Measurements from ENCODE around the gene TENT4A. TPM values are rescaled to one million over a fixed set of nuclear protein-coding genes. Genes with fewer than 3 reads are reported as not detected.

Gene TENT4A
- total RNA-seq, 3 donors from 2014 or later (not counting 1 experiment from before 2014, with no cell fraction given): 36.0 to 65.6 (median 44.9) TPM

GRCh38 chr5:6775571-6775970 is 62.3 kb downstream of the TENT4A start:
- ATAC-seq (peak in 2 of 3 donors; percentile 38 to 58), DNase-seq (no peak)
- intact Hi-C loops (cut with micrococcal nuclease): no loop called here
- Histone ChIP-seq H3K27ac (ENCODE audit: low read length) (no peak overlapping the region), H3K36me3 (ENCODE audit: control insufficient read depth, insufficient read depth, low read length) (no peaks in the 10 kb centered on the region), H3K27me3 (ENCODE audit: control insufficient read depth, insufficient read depth, low read length) (no peaks in the 10 kb centered on the region), H3K4me3 (ENCODE audit: low read length) (no peak overlapping the region), H3K9me3 (ENCODE audit: control insufficient read depth, insufficient read depth, low read length) (no peaks in the 10 kb centered on the region), H3K4me1 (ENCODE audit: control insufficient read depth, insufficient read depth, low read length) (peaks cover 20% of the 10 kb centered on the region)
- H3K4me1 Mint-ChIP-seq: peaks cover 15 to 20% of the 10 kb centered on the region in 2 donors
- H3K27me3 Mint-ChIP-seq (ENCODE audit: low read depth in 2 of 2): peaks cover 0 to 6% of the 10 kb centered on the region in 2 donors
- TF ChIP-seq CTCF (IDR thresholded peaks at IDR 0.05): no peak
- H3K27ac Mint-ChIP-seq: peak overlapping the region in 1 of 2 donors; percentile 87
- no peaks in the 10 kb centered on the region for H3K9me3 Mint-ChIP-seq
- peak overlapping the region; percentile 52 for H3K4me3 Mint-ChIP-seq
- H3K36me3 Mint-ChIP-seq: no peaks in the 10 kb centered on the region
- WGBS (ENCODE audit: insufficient coverage): 20% methylated on average over 17 of the region's 17 CpGs

GRCh38 chr5:6780802-6781391 is 67.7 kb downstream of the TENT4A start:
- peak; percentile 44 for TF ChIP-seq CTCF (IDR thresholded peaks at IDR 0.05)

GRCh38 chr5:6781716-6782115 is 68.5 kb downstream of the TENT4A start:
- no peak overlapping the region for H3K27ac ChIP-seq (ENCODE audit: low read length)
- H3K4me3 ChIP-seq (ENCODE audit: low read length): no peak overlapping the region
- Mint-ChIP-seq H3K9me3 (no peaks in the 10 kb centered on the region), H3K36me3 (no peaks in the 10 kb centered on the region), H3K27ac (no peak overlapping the region), H3K4me1 (peaks cover 25 to 27% of the 10 kb centered on the region in 2 donors), H3K4me3 (no peak overlapping the region), H3K27me3 (ENCODE audit: low read depth in 2 of 2) (no peaks in the 10 kb centered on the region)
- H3K36me3 ChIP-seq (ENCODE audit: control insufficient read depth, insufficient read depth, low read length): no peaks in the 10 kb centered on the region
- peaks cover 17% of the 10 kb centered on the region for H3K4me1 ChIP-seq (ENCODE audit: control insufficient read depth, insufficient read depth, low read length)
- no peaks in the 10 kb centered on the region for H3K9me3 ChIP-seq (ENCODE audit: control insufficient read depth, insufficient read depth, low read length)
- DNase-seq: no peak
- TF ChIP-seq CTCF (IDR thresholded peaks at IDR 0.05): no peak
- WGBS (ENCODE audit: insufficient coverage): no CpG with 5 or more reads among the region's 3 CpGs
- intact Hi-C loops (cut with micrococcal nuclease): no loop called here
- ATAC-seq: no peak
- no peaks in the 10 kb centered on the region for H3K27me3 ChIP-seq (ENCODE audit: control insufficient read depth, insufficient read depth, low read length)

More at GRCh38 chr5:6780802-6781391, 67.7 kb downstream of the TENT4A start:
- Mint-ChIP-seq H3K27me3 (ENCODE audit: low read depth in 2 of 2) (no peaks in the 10 kb centered on the region), H3K27ac (no peak overlapping the region), H3K4me1 (peaks cover 19 to 21% of the 10 kb centered on the region in 2 donors), H3K36me3 (no peaks in the 10 kb centered on the region), H3K9me3 (no peaks in the 10 kb centered on the region), H3K4me3 (no peak overlapping the region)
- intact Hi-C loops (cut with micrococcal nuclease): no loop called here
- H3K27ac ChIP-seq (ENCODE audit: low read length): no peak overlapping the region
- WGBS (ENCODE audit: insufficient coverage): 94% methylated on average over 6 of the region's 7 CpGs
- no peaks in the 10 kb centered on the region for H3K27me3 ChIP-seq (ENCODE audit: control insufficient read depth, insufficient read depth, low read length)
- H3K36me3 ChIP-seq (ENCODE audit: control insufficient read depth, insufficient read depth, low read length): no peaks in the 10 kb centered on the region
- H3K4me1 ChIP-seq (ENCODE audit: control insufficient read depth, insufficient read depth, low read length): peaks cover 13% of the 10 kb centered on the region
- ATAC-seq (peak; percentile 67 to 72 (median 68)), DNase-seq (peak in 1 of 2 donors; percentile 54)
- no peak overlapping the region for H3K4me3 ChIP-seq (ENCODE audit: low read length)
- no peaks in the 10 kb centered on the region for H3K9me3 ChIP-seq (ENCODE audit: control insufficient read depth, insufficient read depth, low read length)

- Histone ChIP-seq H3K4me3 (ENCODE audit: low read length) (no peak overlapping the region), H3K27ac (ENCODE audit: low read length) (no peak overlapping the region), H3K27me3 (ENCODE audit: control insufficient read depth, insufficient read depth, low read length) (no peaks in the 10 kb centered on the region), H3K36me3 (ENCODE audit: control insufficient read depth, insufficient read depth, low read length) (no peaks in the 10 kb centered on the region), H3K9me3 (ENCODE audit: control insufficient read depth, insufficient read depth, low read length) (no peaks in the 10 kb centered on the region), H3K4me1 (ENCODE audit: control insufficient read depth, insufficient read depth, low read length) (peaks cover 25% of the 10 kb centered on the region)
- no peak for ATAC-seq
- no peaks in the 10 kb centered on the region for H3K9me3 Mint-ChIP-seq
- no peak for DNase-seq
- no peaks in the 10 kb centered on the region for H3K27me3 Mint-ChIP-seq (ENCODE audit: low read depth in 2 of 2)
- intact Hi-C loops (cut with micrococcal nuclease): no loop called here
- H3K4me1 Mint-ChIP-seq: peaks cover 28 to 29% of the 10 kb centered on the region in 2 donors
- H3K4me3 Mint-ChIP-seq: no peak overlapping the region
- WGBS (ENCODE audit: insufficient coverage): 92% methylated on average over 2 of the region's 2 CpGs
- TF ChIP-seq CTCF (IDR thresholded peaks at IDR 0.05): no peak
- H3K27ac Mint-ChIP-seq: no peak overlapping the region
- H3K36me3 Mint-ChIP-seq: no peaks in the 10 kb centered on the region
These were observed 70.6 kb downstream of the TENT4A start for GRCh38 chr5:6783787-6784186.
